Cardiac muscle cell (in vitro differentiated cells and primary cell): ENCODE measurements around the gene MMP25. TPM values are rescaled to one million over a fixed set of nuclear protein-coding genes. Genes with fewer than 3 reads are reported as not detected.

Source experiments
- DNase-seq, 2 donors: peaks; one replicate each; pipeline versions ENCODE4 v3.0.0 to v3.0.0-alpha.2; 2010 to 2017; ENCODE audit warnings: low read depth in 1 of 2, low spot score in 1 of 2
- H3K27ac ChIP-seq: fragments of 200-600 bp; sonication (generic); 2 replicates; pipeline ENCODE4 v1.5.1; 2016
- H3K27me3 ChIP-seq: fragments of 200-600 bp; sonication (generic); 2 replicates; pipeline ENCODE4 v1.6.0; 2016; ENCODE audit warnings: control low read depth
- H3K36me3 ChIP-seq: fragments of 200-600 bp; sonication (generic); 2 replicates; pipeline ENCODE4 v1.5.1; 2016; ENCODE audit warnings: control low read depth
- H3K4me1 ChIP-seq: fragments of 200-600 bp; sonication (generic); 2 replicates; pipeline ENCODE4 v1.8.1; 2017; ENCODE audit warnings: low read depth, mild to moderate bottlenecking, mixed run types
- H3K4me3 ChIP-seq: fragments of 200-600 bp; sonication (generic); 2 replicates; pipeline ENCODE4 v1.5.1; 2016; ENCODE audit warnings: mild to moderate bottlenecking
- H3K9me3 ChIP-seq: fragments of 200-600 bp; sonication (generic); 2 replicates; pipeline ENCODE4 v1.5.1; 2017; ENCODE audit warnings: low read depth, mild to moderate bottlenecking, control low read depth
- CTCF ChIP-seq: IDR thresholded peaks from 2 replicates; pipeline ENCODE4 v1.5.1; 2012; ENCODE audit warnings: low read depth, mild to moderate bottlenecking, low read length
- polyA plus RNA-seq: library from polyadenylated mRNA; unstranded; fragments of >200 nt; fragmentation: Nextera tagmentation; extraction: Ambion mirVana; gene quantifications from 2 replicates; pipeline ENCODE4 v1.2.1, GENCODE V29; 2016
- total RNA-seq: library from RNA; depleted of rRNA; stranded (reverse); fragments of >200 nt; gene quantifications from 2 replicates; pipeline ENCODE4 v1.2.3, GENCODE V29; 2016

MMP25 gene
- total RNA-seq (0.03 TPM in 1 of 2 replicates, not detected in the other), polyA plus RNA-seq (4.3 and 5.8 TPM in 2 replicates)

DNA sequence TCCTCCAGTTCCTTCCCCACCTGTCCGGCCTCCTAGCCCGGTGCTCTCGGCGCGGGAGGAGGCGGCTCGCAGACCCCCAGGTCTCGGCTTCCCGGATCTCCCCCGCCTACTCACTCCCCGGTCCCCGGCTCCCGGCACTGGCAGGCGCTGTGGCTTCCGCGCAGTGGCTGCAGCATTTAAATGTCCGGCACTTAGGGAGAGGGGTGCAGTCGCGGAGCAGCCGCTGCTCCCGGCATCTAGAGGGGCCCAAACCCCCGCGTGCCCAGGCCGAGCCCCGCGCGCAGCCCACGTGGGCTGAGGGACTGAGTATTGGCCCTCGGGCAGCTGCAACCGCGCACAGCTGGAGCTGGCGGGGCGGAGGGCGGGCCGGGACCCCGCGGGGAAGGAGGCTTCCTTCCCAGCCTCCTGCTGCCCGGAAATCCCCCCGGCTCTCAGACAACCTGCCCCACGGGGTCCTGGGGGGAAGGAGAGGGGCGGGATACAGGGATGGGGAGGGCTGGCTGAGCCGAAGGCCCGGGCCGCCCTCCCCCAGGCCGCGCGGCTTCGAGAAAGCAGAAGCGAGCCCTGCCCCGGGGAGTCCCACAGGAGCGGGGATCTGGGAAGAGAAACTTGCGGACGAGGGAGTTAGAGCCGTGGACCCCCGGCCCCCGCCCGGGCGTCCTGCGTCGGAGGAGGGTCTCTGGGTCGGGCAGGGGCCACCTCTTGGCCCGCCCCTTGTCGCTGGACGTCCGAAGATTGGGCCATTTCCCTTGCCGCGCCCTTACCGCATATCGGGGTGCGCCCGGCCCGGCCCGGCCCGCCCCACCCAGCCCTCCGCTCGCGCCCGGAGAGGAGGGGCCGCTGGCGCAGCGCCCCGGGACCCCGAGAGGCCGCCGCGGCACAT, at the start of gene MMP25:
TSS of gene MMP25 (plus strand) at position 804 of the 883 bp plus-strand sequence. CDS start 357 bp downstream, outside the sequence.
- Histone ChIP-seq H3K36me3 (no peaks in the 10 kb centered on the region), H3K27me3 (peaks cover 76% of the 10 kb centered on the region), H3K9me3 (no peaks in the 10 kb centered on the region), H3K4me1 (no peaks in the 10 kb centered on the region), H3K27ac (no peak within 1 kb of the TSS), H3K4me3 (peak within 1 kb of the TSS; percentile 31)
- no peak for TF ChIP-seq CTCF
- peak; percentile 11 to 40 for DNase-seq

- no peak for TF ChIP-seq CTCF
- Histone ChIP-seq H3K4me1 (peaks cover 2% of the 10 kb centered on the region), H3K9me3 (no peaks in the 10 kb centered on the region), H3K4me3 (no peak overlapping the region), H3K27me3 (no peaks in the 10 kb centered on the region), H3K27ac (no peak overlapping the region), H3K36me3 (no peaks in the 10 kb centered on the region)
- no peak for DNase-seq
These were observed 46.4 kb upstream of the MMP25 start for GRCh38 chr16:2999929-3000328.

GRCh38 chr16:3000540-3000939, 45.8 kb upstream of the MMP25 start:
- Histone ChIP-seq H3K9me3 (no peaks in the 10 kb centered on the region), H3K27ac (no peak overlapping the region), H3K4me3 (no peak overlapping the region), H3K36me3 (no peaks in the 10 kb centered on the region), H3K4me1 (peaks cover 4% of the 10 kb centered on the region), H3K27me3 (no peaks in the 10 kb centered on the region)
- no peak for TF ChIP-seq CTCF
- no peak for DNase-seq

GRCh38 chr16:3001316-3001715, 45.0 kb upstream of the MMP25 start:
- Histone ChIP-seq H3K4me3 (no peak overlapping the region), H3K27me3 (no peaks in the 10 kb centered on the region), H3K27ac (no peak overlapping the region), H3K4me1 (peaks cover 12% of the 10 kb centered on the region), H3K36me3 (no peaks in the 10 kb centered on the region), H3K9me3 (no peaks in the 10 kb centered on the region)
- TF ChIP-seq CTCF = no peak
- DNase-seq = no peak

- Histone ChIP-seq H3K27ac (no peak overlapping the region), H3K4me1 (peaks cover 35% of the 10 kb centered on the region), H3K27me3 (no peaks in the 10 kb centered on the region), H3K4me3 (no peak overlapping the region), H3K36me3 (no peaks in the 10 kb centered on the region), H3K9me3 (no peaks in the 10 kb centered on the region)
- TF ChIP-seq CTCF = peak; percentile 42
- DNase-seq = peak; percentile 99
These were observed 42.6 kb upstream of the MMP25 start for GRCh38 chr16:3003582-3004270.
